ENCODE data around the gene C13orf46.

DNA sequence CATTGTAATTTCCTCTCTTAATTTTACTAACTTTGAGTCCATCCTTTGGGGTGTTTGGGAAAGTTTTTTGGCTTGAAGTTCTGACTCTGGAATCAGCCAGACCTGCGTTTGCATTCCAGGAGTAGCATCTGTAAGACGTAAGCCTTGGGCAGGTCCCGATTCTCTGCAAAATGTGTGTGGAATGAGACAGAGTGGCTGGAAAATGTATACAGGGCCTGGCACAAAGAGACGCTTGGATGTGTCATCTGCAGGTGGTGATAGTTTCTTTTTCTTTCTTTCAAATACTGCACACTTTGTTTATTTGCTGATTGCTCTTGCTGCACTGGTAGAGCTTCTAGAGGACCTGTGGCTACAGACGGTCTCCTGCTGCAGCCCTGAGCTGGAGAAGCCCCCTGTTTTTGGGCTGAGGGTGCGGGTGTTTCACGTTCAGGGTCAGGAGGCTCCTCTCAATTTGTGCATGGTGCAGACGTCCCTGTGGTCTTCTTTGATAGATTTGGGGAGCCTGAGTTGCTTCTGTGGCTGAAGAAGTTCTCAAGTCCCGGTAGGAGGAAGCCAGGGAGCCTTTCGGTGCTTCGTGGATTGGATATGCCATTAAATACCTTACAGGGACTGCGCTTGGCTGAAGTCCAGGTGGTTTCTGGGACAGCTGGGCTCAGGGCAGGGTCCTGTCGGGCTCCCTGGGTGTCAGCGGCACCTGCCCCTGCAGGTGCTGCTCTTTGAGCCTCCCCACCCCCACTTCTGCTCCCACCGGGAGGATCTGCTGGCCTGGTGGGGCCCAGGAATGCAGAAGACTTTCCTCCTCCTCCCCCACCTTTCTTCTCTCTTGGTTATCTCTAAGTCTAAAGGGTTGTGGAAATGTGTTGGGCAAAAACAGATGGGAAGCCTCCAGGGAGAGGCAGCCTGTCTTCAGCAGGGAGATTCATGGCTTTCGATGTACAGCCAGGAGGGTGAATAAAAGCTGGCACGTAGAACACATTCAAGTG is 66.0 kb downstream of the C13orf46 start:
- TF ChIP-seq SUZ12 (IDR thresholded peaks at IDR 0.05; ENCODE audit: extremely low read depth, insufficient read depth, insufficient read length) (no peak), YY1 (IDR thresholded peaks at IDR 0.05; ENCODE audit: insufficient read depth, insufficient read length) (no peak)
